NCI-H1417 (cell line): ENCODE data around the gene MYO18A.
A peak's percentile ranks its signal among the peaks of the same experiment; 100 is the strongest.

Source experiments
- DNase-seq, 3 experiments: peaks; one replicate each; lab custom pipeline; 2025; lab: John Stamatoyannopoulos, UW

MYO18A gene

GRCh38 chr17:29165800-29166506 lies 14.2 kb downstream of the MYO18A start:
- no peak for DNase-seq

GRCh38 chr17:29165261-29165660 lies 14.9 kb downstream of the MYO18A start:
- no peak for DNase-seq

GRCh38 chr17:29163563-29163962 lies 16.6 kb downstream of the MYO18A start:
- DNase-seq: no peak

- DNase-seq: no peak
Measured at GRCh38 chr17:29162909-29163341, 17.3 kb downstream of the MYO18A start.

- DNase-seq: no peak
Measured at GRCh38 chr17:29162082-29162908, 17.9 kb downstream of the MYO18A start.

DNA sequence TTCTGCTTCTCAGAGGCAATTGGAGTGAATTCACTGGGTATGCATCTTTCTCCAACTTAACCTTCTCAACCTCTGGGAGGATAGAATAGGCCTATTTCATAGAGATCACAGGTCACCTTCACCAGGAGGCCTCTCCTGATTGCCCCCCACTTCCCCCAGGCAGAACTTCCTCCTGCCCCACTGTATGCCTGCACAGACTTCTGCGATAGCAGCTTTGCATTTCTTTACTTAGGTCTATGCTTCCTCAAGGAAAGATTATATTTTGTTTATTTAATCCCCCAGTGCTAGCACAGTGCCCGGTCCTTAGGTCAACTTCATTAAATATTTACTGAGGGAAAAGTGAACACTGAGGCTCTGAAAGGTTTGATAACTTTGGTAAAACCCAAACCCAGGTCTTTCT lies 19.9 kb downstream of the MYO18A start:
- no peak for DNase-seq

- DNase-seq: no peak
Measured at GRCh38 chr17:29159306-29159860, 20.8 kb downstream of the MYO18A start.

GRCh38 chr17:29158488-29159275 lies 21.5 kb downstream of the MYO18A start:
- DNase-seq: no peak

DNA sequence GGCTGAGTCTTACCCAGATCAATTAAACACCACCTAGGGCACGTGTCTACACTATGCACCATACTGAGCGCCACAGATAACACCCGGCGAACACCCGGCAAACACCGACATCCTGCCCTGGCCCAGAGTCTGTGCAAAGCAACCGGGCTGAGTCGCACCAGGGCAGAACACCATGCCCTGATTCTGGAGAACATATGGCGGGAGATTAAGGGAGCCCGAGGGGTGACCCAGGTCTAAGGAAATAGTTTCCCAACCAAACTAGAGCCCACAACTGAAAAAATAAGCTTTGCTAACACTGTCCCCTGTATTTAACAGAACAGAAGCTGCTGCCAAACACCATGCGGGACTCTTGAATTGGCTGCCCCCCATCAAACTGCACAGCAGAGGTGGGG lies 22.1 kb downstream of the MYO18A start:
- no peak for DNase-seq

DNA sequence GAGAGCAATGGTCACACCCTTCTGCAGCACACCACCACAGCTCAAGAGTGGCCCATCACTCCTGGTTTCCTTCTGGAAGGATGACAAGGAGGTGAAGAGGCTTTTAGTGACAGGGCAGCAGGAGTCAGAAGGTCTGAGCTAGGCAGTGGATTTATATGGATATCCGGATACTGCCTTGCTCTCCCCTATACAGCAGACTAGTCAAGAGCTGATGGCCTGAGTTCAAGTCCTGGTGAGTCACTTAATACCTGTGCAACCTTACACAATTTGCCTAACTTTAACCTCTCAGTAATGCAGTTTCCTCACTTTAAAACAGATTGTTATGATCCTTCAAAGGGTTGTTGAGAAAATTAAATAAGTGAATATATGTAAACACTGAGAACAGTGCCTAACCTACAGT lies 22.9 kb downstream of the MYO18A start:
- no peak for DNase-seq

- no peak for DNase-seq
Measured at GRCh38 chr17:29156781-29157180, 23.4 kb downstream of the MYO18A start.

DNA sequence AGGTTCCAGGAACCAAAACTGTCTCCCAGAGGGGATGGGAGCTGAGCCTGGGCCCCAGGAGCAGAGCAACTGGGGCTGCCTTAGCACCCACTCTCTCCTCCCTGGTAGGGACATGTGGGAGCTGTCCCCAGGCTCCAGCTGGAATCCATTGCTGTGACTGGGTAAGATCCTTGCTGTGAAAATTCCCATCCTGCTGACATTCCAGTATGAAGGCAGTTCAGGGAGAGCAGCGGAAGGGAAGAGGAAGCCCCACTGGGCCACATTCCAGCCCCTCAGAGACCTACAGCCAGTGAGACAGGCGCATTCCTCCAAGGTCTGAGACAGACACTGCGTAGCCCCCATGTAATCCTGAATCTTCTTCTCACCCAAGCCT lies 24.2 kb downstream of the MYO18A start:
- DNase-seq: no peak

- DNase-seq: no peak
Measured at GRCh38 chr17:29155227-29155965, 24.8 kb downstream of the MYO18A start.

- no peak for DNase-seq
Measured at GRCh38 chr17:29154516-29155226, 25.5 kb downstream of the MYO18A start.

GRCh38 chr17:29151567-29151966 lies 28.6 kb downstream of the MYO18A start:
- DNase-seq: no peak

DNA sequence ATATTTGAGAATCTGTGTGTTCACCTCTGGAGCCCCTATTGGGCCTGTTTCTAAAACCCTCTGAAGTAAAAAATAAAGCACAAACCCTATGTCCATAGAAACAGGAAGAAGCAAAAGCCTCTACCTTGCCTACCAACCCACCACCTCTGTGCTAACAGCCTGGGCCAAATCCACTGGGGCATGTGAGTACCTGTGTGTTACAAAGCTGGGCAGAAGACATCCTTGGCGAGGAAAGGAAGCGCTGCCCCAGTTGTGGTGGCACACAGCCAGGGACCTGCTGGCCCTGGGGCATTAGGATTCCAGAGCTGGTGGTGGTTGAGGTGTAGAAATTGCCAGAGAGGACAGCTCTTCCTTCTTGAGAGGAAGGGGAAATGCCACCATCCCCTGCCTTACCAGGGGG lies 30.0 kb downstream of the MYO18A start:
- DNase-seq: no peak

- no peak for DNase-seq
Measured at GRCh38 chr17:29149431-29150064, 30.6 kb downstream of the MYO18A start.

GRCh38 chr17:29148790-29149430 lies 31.3 kb downstream of the MYO18A start:
- peak; percentile 76 to 94 (median 91) for DNase-seq

DNA sequence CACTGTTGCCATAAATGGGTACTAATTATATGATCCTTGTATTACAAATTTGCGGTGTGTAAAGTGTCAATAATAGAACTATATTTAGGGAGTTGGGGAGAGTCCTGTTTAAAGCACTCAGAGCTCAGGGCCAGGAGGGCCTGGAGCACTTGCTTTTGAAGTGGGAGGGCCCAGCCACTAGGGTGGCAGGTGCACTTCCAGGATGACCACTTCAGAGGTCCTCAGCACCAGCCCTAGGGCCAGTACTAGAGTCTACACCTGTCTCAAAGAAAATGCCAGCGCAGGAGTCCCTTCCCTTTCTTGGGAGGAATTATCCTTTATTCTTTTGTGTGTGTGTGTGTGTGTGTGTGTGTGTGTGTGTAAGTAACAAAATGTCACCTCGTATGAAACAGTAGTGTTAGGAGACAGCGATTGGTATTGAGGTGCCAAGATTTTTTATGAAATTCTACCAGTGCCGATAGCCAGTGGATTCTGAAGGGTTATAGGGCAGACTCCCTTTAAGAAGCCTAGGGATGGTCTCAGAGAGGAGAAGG lies 31.9 kb downstream of the MYO18A start:
- peak; percentile 65 to 88 (median 75) for DNase-seq

DNA sequence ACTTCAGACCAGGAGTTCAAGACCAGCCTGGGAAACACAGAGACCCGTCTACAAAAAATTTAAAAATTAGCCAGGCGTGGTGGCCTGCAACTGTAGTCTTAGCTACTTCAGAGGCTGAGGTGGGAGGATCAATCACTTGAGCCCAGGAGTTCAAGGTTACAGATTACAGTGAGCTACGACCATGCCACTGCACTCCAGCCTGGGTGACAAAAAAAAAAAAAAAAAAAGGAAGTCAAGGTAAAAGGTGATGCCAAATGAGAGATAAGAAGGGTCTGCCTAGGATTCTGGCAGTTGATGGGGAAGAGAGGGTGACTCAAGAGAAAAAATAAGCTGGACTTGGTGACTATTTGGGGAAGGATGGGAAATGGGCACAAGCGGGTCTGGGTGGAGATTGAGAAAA lies 32.5 kb downstream of the MYO18A start:
- peak in 1 of 3 experiments; percentile 38 for DNase-seq
